ENCODE measurements around the gene AGBL3.
A peak's percentile ranks its signal among the peaks of the same experiment; 100 is the strongest.

AGBL3 gene

GRCh38 chr7:134991469-134992339 lies 5.4 kb downstream of the AGBL3 start:
- DNase-seq = no peak
- TF ChIP-seq CTCF (IDR thresholded peaks at IDR 0.05) = no peak
- peaks cover 40% of the 10 kb centered on the region for H3K36me3 Mint-ChIP-seq (ENCODE audit: low read depth)

GRCh38 chr7:134992626-134993179 lies 6.4 kb downstream of the AGBL3 start:
- no peak for DNase-seq
- H3K36me3 Mint-ChIP-seq (ENCODE audit: low read depth) = peaks cover 40% of the 10 kb centered on the region
- no peak overlapping the region for H3K27ac Mint-ChIP-seq
- no peaks in the 10 kb centered on the region for H3K9me3 Mint-ChIP-seq
- no peak overlapping the region for H3K4me3 Mint-ChIP-seq
- peaks cover 13% of the 10 kb centered on the region for H3K4me1 Mint-ChIP-seq
- TF ChIP-seq CTCF (IDR thresholded peaks at IDR 0.05) = no peak
- H3K27me3 Mint-ChIP-seq (ENCODE audit: low read depth, poor library complexity) = no peaks in the 10 kb centered on the region

More at GRCh38 chr7:134991469-134992339, 5.4 kb downstream of the AGBL3 start:
- H3K4me3 Mint-ChIP-seq = no peak overlapping the region
- peaks cover 2% of the 10 kb centered on the region for H3K27me3 Mint-ChIP-seq (ENCODE audit: low read depth, poor library complexity)
- no peak overlapping the region for H3K27ac Mint-ChIP-seq
- H3K4me1 Mint-ChIP-seq = peaks cover 21% of the 10 kb centered on the region
- no peaks in the 10 kb centered on the region for H3K9me3 Mint-ChIP-seq

GRCh38 chr7:134993877-134994456 lies 7.7 kb downstream of the AGBL3 start:
- no peaks in the 10 kb centered on the region for H3K27me3 Mint-ChIP-seq (ENCODE audit: low read depth, poor library complexity)
- H3K4me1 Mint-ChIP-seq = peaks cover 6% of the 10 kb centered on the region
- no peak overlapping the region for H3K27ac Mint-ChIP-seq

GRCh38 chr7:134995239-134996096 lies 9.2 kb downstream of the AGBL3 start:
- Mint-ChIP-seq H3K36me3 (ENCODE audit: low read depth) (peaks cover 43% of the 10 kb centered on the region), H3K27me3 (ENCODE audit: low read depth, poor library complexity) (no peaks in the 10 kb centered on the region), H3K27ac (peak overlapping the region; percentile 60), H3K9me3 (no peaks in the 10 kb centered on the region), H3K4me1 (no peaks in the 10 kb centered on the region), H3K4me3 (no peak overlapping the region)
- TF ChIP-seq CTCF (IDR thresholded peaks at IDR 0.05) = no peak
- DNase-seq = no peak

More at GRCh38 chr7:134993877-134994456, 7.7 kb downstream of the AGBL3 start:
- Mint-ChIP-seq H3K9me3 (no peaks in the 10 kb centered on the region), H3K4me3 (no peak overlapping the region), H3K36me3 (ENCODE audit: low read depth) (peaks cover 50% of the 10 kb centered on the region)
- DNase-seq = no peak
- TF ChIP-seq CTCF (IDR thresholded peaks at IDR 0.05) = no peak

- no peak for DNase-seq
- peaks cover 37% of the 10 kb centered on the region for H3K36me3 Mint-ChIP-seq (ENCODE audit: low read depth)
- H3K27me3 Mint-ChIP-seq (ENCODE audit: low read depth, poor library complexity) = no peaks in the 10 kb centered on the region
- no peaks in the 10 kb centered on the region for H3K4me1 Mint-ChIP-seq
- H3K27ac Mint-ChIP-seq = no peak overlapping the region
- no peaks in the 10 kb centered on the region for H3K9me3 Mint-ChIP-seq
- no peak for TF ChIP-seq CTCF (IDR thresholded peaks at IDR 0.05)
- no peak overlapping the region for H3K4me3 Mint-ChIP-seq
Observed at GRCh38 chr7:134996097-134996550, 9.8 kb downstream of the AGBL3 start.

All from nephron progenitor cell (in vitro differentiated cells).